Stimulated activated naive CD4-positive, alpha-beta T cell (primary cell): ENCODE results near the gene SLC7A7.
A peak's percentile ranks its signal among the peaks of the same experiment; 100 is the strongest.
"Not testable (repeated sequence)": the region's sequence is repeated elsewhere in the genome, so short reads cannot be mapped to it uniquely, and the experiment has no call there.

Experiments
- DNase-seq, 6 experiments: peaks; one replicate each; lab custom pipeline; 2025; lab: John Stamatoyannopoulos, UW

The SLC7A7 gene

GRCh38 chr14:22792158-22792557 lies 23.1 kb downstream of the SLC7A7 start:
- DNase-seq = no peak

GRCh38 chr14:22791301-22791700 lies 23.9 kb downstream of the SLC7A7 start:
- DNase-seq = no peak

- no peak for DNase-seq
Measured at GRCh38 chr14:22786685-22787084, 28.6 kb downstream of the SLC7A7 start.

- no peak for DNase-seq
Measured at GRCh38 chr14:22781301-22781991, 33.8 kb downstream of the SLC7A7 start.

- no peak for DNase-seq
Measured at GRCh38 chr14:22780941-22781300, 34.3 kb downstream of the SLC7A7 start.

- DNase-seq = no peak
Measured at GRCh38 chr14:22780105-22780679, 35.0 kb downstream of the SLC7A7 start.

GRCh38 chr14:22778084-22778483 lies 37.2 kb downstream of the SLC7A7 start:
- DNase-seq = no peak

GRCh38 chr14:22776849-22777248 lies 38.4 kb downstream of the SLC7A7 start:
- DNase-seq = not testable (repeated sequence)

GRCh38 chr14:22776215-22776614 lies 39.0 kb downstream of the SLC7A7 start:
- no peak for DNase-seq

- no peak for DNase-seq
Measured at GRCh38 chr14:22774011-22774706, 41.1 kb downstream of the SLC7A7 start.

GRCh38 chr14:22773162-22774010 lies 41.8 kb downstream of the SLC7A7 start:
- DNase-seq = no peak

GRCh38 chr14:22772725-22773124 lies 42.5 kb downstream of the SLC7A7 start:
- no peak for DNase-seq

- no peak for DNase-seq
Measured at GRCh38 chr14:22770481-22771187, 44.6 kb downstream of the SLC7A7 start.

- DNase-seq = no peak
Measured at GRCh38 chr14:22769369-22769768, 45.9 kb downstream of the SLC7A7 start.

GRCh38 chr14:22768947-22769346 lies 46.3 kb downstream of the SLC7A7 start:
- no peak for DNase-seq

GRCh38 chr14:22767323-22767589 lies 48.0 kb downstream of the SLC7A7 start:
- peak in 1 of 6 experiments; percentile 28 for DNase-seq

- peak; percentile 81 to 97 (median 96) for DNase-seq
Measured at GRCh38 chr14:22766457-22767322, 48.5 kb downstream of the SLC7A7 start, which contains the start of gene OXA1L. Gene OXA1L (plus strand): TSS chr14:22766688. CDS start chr14:22766702, 14 bp downstream.

GRCh38 chr14:22764382-22764781 lies 50.9 kb downstream of the SLC7A7 start:
- DNase-seq = no peak

- no peak for DNase-seq
Measured at GRCh38 chr14:22761734-22762133, 53.5 kb downstream of the SLC7A7 start.

- DNase-seq = not testable (repeated sequence)
Measured at GRCh38 chr14:22757972-22758650, 57.1 kb downstream of the SLC7A7 start.
